Measurements from ENCODE around the gene NCAPG2. TPM values are rescaled to one million over a fixed set of nuclear protein-coding genes. Genes with fewer than 3 reads are reported as not detected.

The NCAPG2 gene
- polyA plus RNA-seq, 1 of the 3 experiments (the other 2 are of a cell fraction): 25.0 TPM

DNA sequence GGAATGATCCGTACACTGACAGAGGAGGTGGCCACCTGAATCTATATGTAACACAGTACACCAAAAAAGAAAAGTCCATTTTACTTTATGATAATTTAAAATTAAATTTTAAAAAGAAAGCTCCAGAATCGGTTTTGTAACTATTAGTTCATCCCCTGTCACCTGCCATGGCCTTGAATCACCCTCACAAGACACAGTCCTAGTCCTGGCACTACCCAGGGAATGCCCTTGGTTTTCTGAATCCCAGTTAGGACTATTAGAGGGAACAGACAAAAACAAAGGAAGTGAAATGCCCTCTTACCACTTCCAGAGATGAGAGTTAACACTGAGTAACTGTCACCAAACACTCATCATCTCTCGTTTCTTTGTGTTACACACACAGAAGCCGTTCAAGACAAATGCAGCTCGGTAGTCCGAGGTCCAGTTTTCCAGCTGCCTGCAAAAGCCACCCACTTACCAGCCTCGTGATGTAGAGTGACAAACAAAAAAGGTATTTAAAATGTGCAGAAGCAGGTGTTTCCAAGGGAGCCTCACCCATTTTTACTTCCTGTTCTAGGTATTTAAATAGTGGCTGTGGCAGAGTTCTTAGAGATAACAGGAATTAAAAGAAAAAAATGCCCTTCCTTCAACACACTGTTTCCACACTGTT is 123.0 kb downstream of the NCAPG2 start:
- no peaks in the 10 kb centered on the region for H3K9me3 ChIP-seq
- no peak overlapping the region for H2AFZ ChIP-seq (ENCODE audit: low read depth)
- H3K27me3 ChIP-seq (ENCODE audit: insufficient read depth): no peaks in the 10 kb centered on the region; the same call in 1 of the 2 replicates
- H3K36me3 ChIP-seq (replicated peaks in 1 of 2; ENCODE audit: control insufficient read depth in 1 of 2, insufficient read depth in 2 of 2, low read length in 1 of 2): no peaks in the 10 kb centered on the region
- H3K9me2 ChIP-seq: no peaks in the 10 kb centered on the region
- no peak overlapping the region for H3K4me2 ChIP-seq
- POLR2A ChIA-PET: no interaction called here
- peaks cover 0 to 30% of the 10 kb centered on the region in 2 experiments; a peak in 2 of 4 replicates for H3K4me1 ChIP-seq (ENCODE audit: control insufficient read depth in 1 of 2, insufficient read depth in 2 of 2, low read depth in 1 of 2, low read length in 1 of 2)
- no peak overlapping the region for H3K9ac ChIP-seq
- H4K20me1 ChIP-seq (ENCODE audit: insufficient read depth): no peaks in the 10 kb centered on the region
- CTCF ChIA-PET: interaction anchor here (0.8 kb wide), 1 partner anchor 17 kb away, joined by 3 read pairs; no protein-coding TSS in a partner anchor
- no peaks in the 10 kb centered on the region for H3K79me2 ChIP-seq (ENCODE audit: insufficient read depth)
- no peak overlapping the region for H3K4me3 ChIP-seq (ENCODE audit: low read depth in 2 of 2, low read length in 1 of 2)
- no peak for DNase-seq
- H3K27ac ChIP-seq (ENCODE audit: low read depth in 2 of 2, low read length in 1 of 2): no peak overlapping the region
- H3F3A ChIP-seq (replicated peaks; ENCODE audit: insufficient read depth): no peaks in the 10 kb centered on the region
- 36% methylated on average over 7 of the region's 7 CpGs for WGBS (ENCODE audit: low lambda C conversion rate)
- TF ChIP-seq, protein P1, sequence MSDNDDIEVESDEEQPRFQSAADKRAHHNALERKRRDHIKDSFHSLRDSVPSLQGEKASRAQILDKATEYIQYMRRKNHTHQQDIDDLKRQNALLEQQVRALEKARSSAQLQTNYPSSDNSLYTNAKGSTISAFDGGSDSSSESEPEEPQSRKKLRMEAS (IDR thresholded peaks at IDR 0.05; ENCODE audit: low read depth): no peak

Small RNA genes lying within 50 kb of the gene (small RNA-seq; reads per million reads assigned to genes)
- gene MIR5707 (0 reads per million in 7 experiments), gene THAP5P1 (0 to 2.1 (median 0) reads per million in 7 experiments)

Other genes with a start within 250 kb of the NCAPG2 start
- gene PTPRN2, start 117.0 kb downstream of the NCAPG2 start, polyA plus RNA-seq (2012; rRNA removed): 3.9 and 4.0 TPM in 2 replicates
- 34.2 and 42.7 TPM in 2 replicates for gene ESYT2, start 124.7 kb upstream of the NCAPG2 start, polyA plus RNA-seq (2012; rRNA removed)
- gene DYNC2I1, start 151.8 kb upstream of the NCAPG2 start, polyA plus RNA-seq (2012; rRNA removed): 23.0 and 25.8 TPM in 2 replicates

Measured in SK-N-SH (cell line).